ENCODE results near the gene DNAH7. TPM values are rescaled to one million over a fixed set of nuclear protein-coding genes. Genes with fewer than 3 reads are reported as not detected.

Gene DNAH7
- total and polyA plus RNA-seq, 9 donors = 0.30 to 27.3 (median 1.6) TPM

DNA sequence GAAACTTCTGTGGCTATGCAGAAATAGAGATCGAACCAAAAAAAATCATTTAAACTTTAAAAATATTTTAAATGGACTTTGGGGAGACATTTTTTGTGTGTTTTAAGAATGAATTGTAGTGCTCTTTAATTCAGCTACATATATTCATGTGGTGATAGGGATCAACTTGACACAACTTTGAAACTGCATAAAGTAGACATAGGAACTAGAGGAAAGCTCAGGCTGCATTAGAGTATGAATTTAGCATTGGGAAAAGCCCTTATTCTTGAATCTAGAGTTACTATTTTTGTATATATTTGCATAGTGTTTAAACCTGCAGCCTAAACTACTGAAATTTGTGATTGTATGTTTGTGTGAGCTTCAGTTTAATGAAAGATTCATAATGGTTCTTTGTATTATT lies 333.3 kb downstream of the DNAH7 start:
- Histone ChIP-seq H3K27ac (no peak overlapping the region), H3K27me3 (no peaks in the 10 kb centered on the region), H3K4me3 (no peak overlapping the region), H3K9me3 (no peaks in the 10 kb centered on the region), H3K36me3 (no peaks in the 10 kb centered on the region), H3K4me1 (ENCODE audit: insufficient read depth) (no peaks in the 10 kb centered on the region)
- TF ChIP-seq EP300 (IDR thresholded peaks at IDR 0.05) = no peak
- TF ChIP-seq POLR2A (IDR thresholded peaks at IDR 0.05) = no peak
- TF ChIP-seq, protein P1, sequence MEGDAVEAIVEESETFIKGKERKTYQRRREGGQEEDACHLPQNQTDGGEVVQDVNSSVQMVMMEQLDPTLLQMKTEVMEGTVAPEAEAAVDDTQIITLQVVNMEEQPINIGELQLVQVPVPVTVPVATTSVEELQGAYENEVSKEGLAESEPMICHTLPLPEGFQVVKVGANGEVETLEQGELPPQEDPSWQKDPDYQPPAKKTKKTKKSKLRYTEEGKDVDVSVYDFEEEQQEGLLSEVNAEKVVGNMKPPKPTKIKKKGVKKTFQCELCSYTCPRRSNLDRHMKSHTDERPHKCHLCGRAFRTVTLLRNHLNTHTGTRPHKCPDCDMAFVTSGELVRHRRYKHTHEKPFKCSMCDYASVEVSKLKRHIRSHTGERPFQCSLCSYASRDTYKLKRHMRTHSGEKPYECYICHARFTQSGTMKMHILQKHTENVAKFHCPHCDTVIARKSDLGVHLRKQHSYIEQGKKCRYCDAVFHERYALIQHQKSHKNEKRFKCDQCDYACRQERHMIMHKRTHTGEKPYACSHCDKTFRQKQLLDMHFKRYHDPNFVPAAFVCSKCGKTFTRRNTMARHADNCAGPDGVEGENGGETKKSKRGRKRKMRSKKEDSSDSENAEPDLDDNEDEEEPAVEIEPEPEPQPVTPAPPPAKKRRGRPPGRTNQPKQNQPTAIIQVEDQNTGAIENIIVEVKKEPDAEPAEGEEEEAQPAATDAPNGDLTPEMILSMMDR (IDR thresholded peaks at IDR 0.05) = no peak
- WGBS, 3 donors = 96 to 98% (median 97%) methylated on average over 1 of the region's 1 CpG
- no peak for DNase-seq
- intact Hi-C loops (cut with DNase I) = no loop called here

DNA sequence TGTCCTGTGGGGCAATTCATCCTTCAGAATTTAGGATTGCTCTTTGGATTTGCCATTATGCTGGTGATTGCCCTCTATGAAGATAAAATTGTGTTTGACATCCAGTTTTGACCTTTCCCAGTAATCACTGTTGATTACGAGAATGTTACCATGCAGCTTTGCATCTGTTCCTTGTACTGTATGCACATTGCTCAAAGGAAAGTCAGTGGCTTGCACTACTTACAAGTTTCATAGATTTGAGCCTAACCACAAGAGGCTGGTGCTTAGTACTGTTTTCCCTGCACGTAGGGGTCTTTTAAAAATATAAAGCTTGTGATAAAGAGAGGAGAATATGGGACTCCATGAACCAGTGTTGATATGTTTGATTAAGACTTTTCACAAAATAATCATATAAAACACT lies 333.7 kb downstream of the DNAH7 start:
- intact Hi-C loops (cut with DNase I) = no loop called here
- WGBS, 3 donors = 63 to 69% (median 68%) methylated on average over 2 of the region's 2 CpGs
- DNase-seq = no peak
- no peaks in the 10 kb centered on the region for H3K4me1 ChIP-seq (ENCODE audit: insufficient read depth)
- TF ChIP-seq POLR2A (IDR thresholded peaks at IDR 0.05) (no peak), EP300 (IDR thresholded peaks at IDR 0.05) (no peak)
- TF ChIP-seq, protein P1 (IDR thresholded peaks at IDR 0.05) = no peak
- no peak overlapping the region for H3K4me3 ChIP-seq
- no peaks in the 10 kb centered on the region for H3K27me3 ChIP-seq
- no peaks in the 10 kb centered on the region for H3K9me3 ChIP-seq
- H3K36me3 ChIP-seq = no peaks in the 10 kb centered on the region
- no peak overlapping the region for H3K27ac ChIP-seq

GRCh38 chr2:195734395-195734794 lies 334.2 kb downstream of the DNAH7 start:
- TF ChIP-seq EP300 (IDR thresholded peaks at IDR 0.05) = no peak
- no peak for TF ChIP-seq POLR2A (IDR thresholded peaks at IDR 0.05)
- TF ChIP-seq, protein P1 (IDR thresholded peaks at IDR 0.05) = no peak
- no peaks in the 10 kb centered on the region for H3K4me1 ChIP-seq (ENCODE audit: insufficient read depth)
- H3K27me3 ChIP-seq = no peaks in the 10 kb centered on the region
- H3K9me3 ChIP-seq = no peaks in the 10 kb centered on the region
- no peak for DNase-seq
- no peaks in the 10 kb centered on the region for H3K36me3 ChIP-seq
- intact Hi-C loops (cut with DNase I) = no loop called here
- H3K27ac ChIP-seq = no peak overlapping the region
- H3K4me3 ChIP-seq = no peak overlapping the region
- 86% methylated on average over 6 of the region's 6 CpGs for whole genome bisulfite sequencing, 3 donors

DNA sequence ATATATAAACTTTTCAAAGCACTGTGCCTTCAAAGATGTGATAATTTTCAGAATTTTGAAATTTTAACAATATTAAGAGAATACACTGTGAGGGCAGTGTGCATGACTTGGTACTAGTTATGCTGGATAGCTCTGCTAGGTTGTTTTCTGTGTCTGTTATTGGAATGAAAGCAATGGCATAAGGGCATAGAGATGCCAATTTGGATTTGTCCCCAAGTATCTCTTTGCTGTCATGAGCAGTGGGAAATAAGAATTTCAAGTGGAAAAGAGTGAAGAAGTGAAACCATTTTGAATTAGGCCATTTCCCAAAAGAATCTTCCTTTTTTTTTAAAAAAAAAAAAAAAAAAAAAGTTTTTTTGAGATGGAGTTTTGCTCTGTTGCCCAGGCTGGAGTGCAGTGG lies 334.8 kb downstream of the DNAH7 start:
- Histone ChIP-seq H3K36me3 (no peaks in the 10 kb centered on the region), H3K4me3 (no peak overlapping the region), H3K27ac (no peak overlapping the region), H3K27me3 (no peaks in the 10 kb centered on the region), H3K4me1 (ENCODE audit: insufficient read depth) (no peaks in the 10 kb centered on the region), H3K9me3 (no peaks in the 10 kb centered on the region)
- no peak for DNase-seq
- intact Hi-C loops (cut with DNase I) = no loop called here
- TF ChIP-seq POLR2A (IDR thresholded peaks at IDR 0.05) (no peak), EP300 (IDR thresholded peaks at IDR 0.05) (no peak)
- TF ChIP-seq, protein P1 (IDR thresholded peaks at IDR 0.05) = no peak

GRCh38 chr2:195732574-195732973 lies 336.1 kb downstream of the DNAH7 start:
- H3K27ac ChIP-seq = no peak overlapping the region
- no peaks in the 10 kb centered on the region for H3K36me3 ChIP-seq
- intact Hi-C loops (cut with DNase I) = no loop called here
- no peak for DNase-seq
- WGBS, 3 donors = 89 to 95% (median 91%) methylated on average over 1 of the region's 1 CpG
- TF ChIP-seq EP300 (IDR thresholded peaks at IDR 0.05) = no peak
- TF ChIP-seq POLR2A (IDR thresholded peaks at IDR 0.05) = no peak
- TF ChIP-seq, protein P1 (IDR thresholded peaks at IDR 0.05) = no peak
- no peaks in the 10 kb centered on the region for H3K4me1 ChIP-seq (ENCODE audit: insufficient read depth)
- no peaks in the 10 kb centered on the region for H3K27me3 ChIP-seq
- H3K4me3 ChIP-seq = no peak overlapping the region
- H3K9me3 ChIP-seq = no peaks in the 10 kb centered on the region

Data from ovary (tissue), 9 donors.